AML-193 (cell line): ENCODE data around the gene KCTD8.

ENCODE experiments used
- DNase-seq, 2 experiments: peaks; one replicate each; lab custom pipeline; 2025; lab: John Stamatoyannopoulos, UW

Gene KCTD8

DNA sequence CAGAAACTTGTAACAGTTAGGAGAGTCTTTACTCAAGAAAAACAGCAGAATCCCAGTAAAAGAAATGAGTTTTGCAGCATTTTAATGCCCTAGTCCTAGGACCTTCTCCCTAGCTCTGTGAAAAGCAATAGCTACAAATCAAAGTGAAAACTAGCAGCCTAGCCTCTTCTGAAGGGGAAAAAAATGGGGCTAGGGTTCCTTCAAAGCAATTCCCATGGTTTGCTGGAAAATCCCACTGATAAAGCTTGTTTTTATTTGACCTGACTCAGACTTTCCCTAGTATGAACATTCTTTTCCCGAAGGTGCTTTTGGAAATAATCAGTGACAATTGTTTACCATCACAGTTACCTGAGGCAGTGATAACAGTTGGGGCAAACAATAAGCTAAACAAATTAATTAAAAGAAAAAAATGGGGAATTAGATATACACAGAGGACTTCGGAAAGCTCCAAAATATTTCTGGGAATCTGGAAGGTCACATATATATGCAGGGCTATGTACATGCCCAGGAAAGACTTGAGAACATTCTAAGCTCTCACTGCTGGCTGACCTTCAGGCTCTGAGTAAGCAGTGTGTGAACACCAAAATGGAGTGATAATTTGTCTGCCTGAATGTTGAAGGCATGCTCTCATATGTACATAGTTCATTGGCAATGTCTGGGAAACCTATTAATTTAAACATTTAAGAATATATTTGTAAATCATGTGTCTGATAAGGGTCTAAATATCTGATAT, 285.9 kb downstream of the KCTD8 start:
- DNase-seq, result no peak

DNA sequence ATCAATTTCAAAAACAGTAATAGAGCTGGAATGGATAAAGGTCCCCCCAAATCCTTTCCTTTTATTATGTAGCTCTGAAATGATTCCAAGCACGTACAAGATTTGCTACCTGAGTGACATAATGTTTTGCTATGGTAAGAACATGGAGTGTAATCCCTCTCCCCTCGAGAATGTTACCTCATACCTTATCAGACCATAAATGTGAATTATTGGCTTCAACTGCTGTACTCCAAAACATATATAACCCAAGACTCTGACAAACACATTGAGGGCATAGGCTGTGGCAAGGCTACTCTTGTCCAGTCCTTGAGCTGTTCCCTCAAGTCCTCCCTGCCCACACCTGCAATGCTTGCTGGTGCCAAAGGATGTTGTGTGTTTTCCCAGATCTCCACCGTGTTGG, 286.9 kb downstream of the KCTD8 start:
- DNase-seq, result no peak

DNA sequence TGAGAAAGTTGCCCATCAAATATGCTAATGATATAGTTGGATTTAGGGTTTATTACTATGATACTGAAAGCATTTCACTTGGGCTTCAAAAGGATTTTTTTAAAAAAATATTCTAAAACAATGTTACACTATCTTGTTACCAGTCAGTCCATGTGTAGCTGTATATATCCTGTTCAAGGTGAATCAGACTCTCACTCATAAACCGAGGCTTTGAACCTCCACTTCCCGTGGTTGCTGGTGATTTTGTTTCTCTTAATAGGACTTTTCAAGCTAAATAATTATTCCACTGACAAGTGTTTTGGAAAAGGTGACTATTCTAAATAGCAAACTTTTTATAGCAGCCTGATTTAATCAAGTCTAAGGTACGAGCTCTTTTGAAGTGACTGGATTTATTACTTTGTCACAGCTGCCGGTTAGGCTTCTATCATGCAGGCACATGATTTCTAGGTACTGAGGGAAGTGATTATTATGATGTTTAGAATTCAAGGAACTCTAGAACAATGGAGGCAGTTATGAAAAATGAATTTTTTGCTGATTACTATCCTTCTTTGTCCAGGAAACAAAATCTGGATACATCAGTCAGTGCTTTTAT, 287.7 kb downstream of the KCTD8 start:
- DNase-seq, result no peak

DNA sequence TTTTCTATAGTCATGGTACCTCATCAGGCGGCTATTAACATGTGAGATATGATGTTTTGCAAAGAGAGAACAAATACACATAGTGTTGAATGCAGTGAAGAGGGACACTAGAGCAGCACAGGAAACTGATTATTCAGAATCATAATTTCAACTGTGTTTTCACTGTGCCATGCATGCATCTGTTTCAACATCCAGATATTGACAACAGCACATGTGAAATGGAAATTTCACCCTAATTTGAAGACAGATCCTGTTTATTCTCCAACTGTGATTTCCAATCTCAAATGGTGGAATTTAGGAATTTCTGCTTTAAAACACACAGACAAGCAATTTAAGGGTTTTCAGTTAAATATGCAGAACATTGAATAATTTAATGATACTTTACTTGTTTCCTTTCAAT, 288.6 kb downstream of the KCTD8 start:
- DNase-seq, result no peak

DNA sequence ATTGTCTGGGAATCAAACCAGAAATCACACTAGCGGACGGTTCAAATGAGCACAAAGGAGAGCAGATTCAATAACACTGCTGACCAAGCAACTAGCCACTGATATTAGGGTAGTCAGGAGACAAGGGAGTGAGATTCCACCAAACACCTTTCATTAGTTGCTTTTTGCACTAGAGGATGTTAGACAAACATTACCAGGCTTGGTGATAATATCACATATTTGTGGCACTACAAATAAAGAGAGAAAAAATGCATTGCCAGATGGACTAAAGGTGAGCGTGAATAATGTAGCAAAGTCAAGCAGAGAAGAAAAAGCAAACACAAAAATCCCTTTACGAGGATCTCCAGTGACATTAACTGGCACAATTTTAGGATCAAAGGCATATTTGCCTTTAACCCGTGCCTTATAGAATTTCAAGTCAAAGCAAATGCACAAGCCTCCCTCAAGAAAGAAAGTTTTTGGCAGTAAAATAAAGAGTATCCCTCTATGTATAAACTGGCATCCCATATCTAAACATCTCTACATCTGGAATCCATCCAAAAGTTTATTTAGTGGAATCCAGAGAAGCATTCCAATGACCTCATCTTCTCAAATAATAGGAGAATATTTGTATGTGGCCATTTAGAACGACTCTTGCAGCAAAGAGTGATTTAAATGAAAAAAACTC, 290.9 kb downstream of the KCTD8 start:
- no peak for DNase-seq

GRCh38 chr4:44150091-44150576, 298.5 kb downstream of the KCTD8 start:
- DNase-seq, result no peak

- no peak for DNase-seq
These were observed 299.3 kb downstream of the KCTD8 start for GRCh38 chr4:44149282-44149681.

GRCh38 chr4:44147571-44148075, 301.0 kb downstream of the KCTD8 start:
- no peak for DNase-seq

- DNase-seq, result no peak
These were observed 302.1 kb downstream of the KCTD8 start for GRCh38 chr4:44146516-44146915.

DNA sequence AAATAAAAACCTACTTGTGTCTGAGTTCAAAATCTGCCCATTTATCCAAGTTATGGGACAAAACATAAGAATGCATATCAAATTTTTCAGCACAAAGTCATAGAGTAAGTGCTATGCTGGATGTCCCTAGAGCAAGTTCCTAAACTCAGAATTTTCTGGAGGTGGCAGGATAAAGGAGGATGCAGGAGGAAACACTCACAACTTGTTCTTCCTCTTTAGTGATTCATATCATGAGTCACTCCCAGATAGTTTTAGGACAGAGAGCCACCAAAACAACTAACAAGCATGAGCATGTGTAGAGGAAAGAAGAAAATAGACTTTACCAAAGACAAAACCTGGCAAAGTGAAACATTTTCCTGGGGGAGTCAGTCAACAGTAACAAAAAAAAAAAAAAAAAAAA, 302.7 kb downstream of the KCTD8 start:
- no peak for DNase-seq

DNA sequence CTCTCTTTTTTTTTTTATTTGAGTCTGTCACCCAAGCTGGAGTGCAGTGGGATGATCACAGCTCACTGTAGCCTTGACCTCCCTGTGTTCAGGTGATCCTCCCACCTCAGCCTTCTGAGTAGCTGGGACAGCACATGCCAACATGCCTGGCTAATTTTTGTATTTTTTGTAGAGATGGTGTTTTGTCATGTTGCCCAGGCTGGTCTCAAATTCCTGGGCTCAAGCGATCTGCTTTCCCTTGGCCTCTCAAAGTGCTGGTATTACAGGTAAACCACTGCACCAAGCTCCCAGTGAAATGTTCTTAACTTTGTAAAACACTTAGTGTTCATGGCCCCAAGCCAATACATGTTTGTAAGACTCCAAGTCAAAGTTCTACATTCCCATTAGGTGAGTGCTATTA, 316.1 kb downstream of the KCTD8 start:
- DNase-seq, result no peak
